ENCODE results near the gene LAMA5. TPM values are rescaled to one million over a fixed set of nuclear protein-coding genes. Genes with fewer than 3 reads are reported as not detected.

The LAMA5 gene
- total RNA-seq, 1 donor from 2014 or later = 34.5 TPM

- Mint-ChIP-seq H3K27me3 (ENCODE audit: unreplicated experiment) (peaks cover 8% of the 10 kb centered on the region), H3K36me3 (ENCODE audit: low read depth, unreplicated experiment) (peaks cover 12% of the 10 kb centered on the region), H3K4me3 (ENCODE audit: unreplicated experiment) (no peak overlapping the region), H3K4me1 (ENCODE audit: unreplicated experiment) (no peaks in the 10 kb centered on the region), H3K27ac (ENCODE audit: unreplicated experiment) (no peak overlapping the region), H3K9me3 (ENCODE audit: unreplicated experiment) (no peaks in the 10 kb centered on the region)
- no peak for TF ChIP-seq CTCF (IDR thresholded peaks at IDR 0.05; ENCODE audit: unreplicated experiment)
- no peak for DNase-seq (ENCODE audit: low spot score)
Observed at GRCh38 chr20:62394248-62395245, 27.4 kb upstream of the LAMA5 start.

- Mint-ChIP-seq H3K9me3 (ENCODE audit: unreplicated experiment) (no peaks in the 10 kb centered on the region), H3K36me3 (ENCODE audit: low read depth, unreplicated experiment) (peaks cover 15% of the 10 kb centered on the region), H3K27ac (ENCODE audit: unreplicated experiment) (no peak overlapping the region), H3K4me3 (ENCODE audit: unreplicated experiment) (no peak overlapping the region), H3K27me3 (ENCODE audit: unreplicated experiment) (peaks cover 8% of the 10 kb centered on the region), H3K4me1 (ENCODE audit: unreplicated experiment) (no peaks in the 10 kb centered on the region)
- no peak for DNase-seq (ENCODE audit: low spot score)
- TF ChIP-seq CTCF (IDR thresholded peaks at IDR 0.05; ENCODE audit: unreplicated experiment) = no peak
Observed at GRCh38 chr20:62393830-62394229, 26.7 kb upstream of the LAMA5 start.

- peaks cover 19% of the 10 kb centered on the region for H3K36me3 Mint-ChIP-seq (ENCODE audit: low read depth, unreplicated experiment)
- H3K9me3 Mint-ChIP-seq (ENCODE audit: unreplicated experiment) = no peaks in the 10 kb centered on the region
- no peak for TF ChIP-seq CTCF (IDR thresholded peaks at IDR 0.05; ENCODE audit: unreplicated experiment)
- peaks cover 10% of the 10 kb centered on the region for H3K27me3 Mint-ChIP-seq (ENCODE audit: unreplicated experiment)
- no peak for DNase-seq (ENCODE audit: low spot score)
- H3K4me1 Mint-ChIP-seq (ENCODE audit: unreplicated experiment) = peaks cover under 1% of the 10 kb centered on the region
- H3K27ac Mint-ChIP-seq (ENCODE audit: unreplicated experiment) = no peak overlapping the region
- H3K4me3 Mint-ChIP-seq (ENCODE audit: unreplicated experiment) = no peak overlapping the region
Observed at GRCh38 chr20:62393335-62393665, 26.2 kb upstream of the LAMA5 start.

GRCh38 chr20:62392621-62393334, 25.7 kb upstream of the LAMA5 start:
- no peak for TF ChIP-seq CTCF (IDR thresholded peaks at IDR 0.05; ENCODE audit: unreplicated experiment)
- no peaks in the 10 kb centered on the region for H3K9me3 Mint-ChIP-seq (ENCODE audit: unreplicated experiment)
- H3K4me3 Mint-ChIP-seq (ENCODE audit: unreplicated experiment) = no peak overlapping the region
- H3K27me3 Mint-ChIP-seq (ENCODE audit: unreplicated experiment) = peaks cover 10% of the 10 kb centered on the region
- H3K4me1 Mint-ChIP-seq (ENCODE audit: unreplicated experiment) = peaks cover 6% of the 10 kb centered on the region
- H3K27ac Mint-ChIP-seq (ENCODE audit: unreplicated experiment) = no peak overlapping the region
- DNase-seq (ENCODE audit: low spot score) = no peak
- H3K36me3 Mint-ChIP-seq (ENCODE audit: low read depth, unreplicated experiment) = peaks cover 18% of the 10 kb centered on the region

- Mint-ChIP-seq H3K36me3 (ENCODE audit: low read depth, unreplicated experiment) (peaks cover 18% of the 10 kb centered on the region), H3K4me3 (ENCODE audit: unreplicated experiment) (no peak overlapping the region), H3K4me1 (ENCODE audit: unreplicated experiment) (peaks cover 11% of the 10 kb centered on the region), H3K27ac (ENCODE audit: unreplicated experiment) (no peak overlapping the region), H3K9me3 (ENCODE audit: unreplicated experiment) (no peaks in the 10 kb centered on the region), H3K27me3 (ENCODE audit: unreplicated experiment) (peaks cover 6% of the 10 kb centered on the region)
- no peak for DNase-seq (ENCODE audit: low spot score)
- no peak for TF ChIP-seq CTCF (IDR thresholded peaks at IDR 0.05; ENCODE audit: unreplicated experiment)
Observed at GRCh38 chr20:62392077-62392418, 24.9 kb upstream of the LAMA5 start.
